PC-9 (cell line): ENCODE measurements around the gene RAB11FIP4.

Experiments used
- EZH2 ChIP-seq: fragments of 200-600 bp; sonication (generic); IDR thresholded peaks from 2 replicates; pipeline ENCODE4 v1.8.0; 2017; ENCODE audit warnings: antibody characterized with exemption, low read depth
- TF ChIP-seq, protein P1 (sequence below): fragments of 200-600 bp; sonication (generic); conservative IDR thresholded peaks from 2 replicates; pipeline ENCODE4 v1.6.1; 2017; ENCODE audit warnings: mixed run types, antibody characterized with exemption, mild to moderate bottlenecking, moderate library complexity

DNA sequence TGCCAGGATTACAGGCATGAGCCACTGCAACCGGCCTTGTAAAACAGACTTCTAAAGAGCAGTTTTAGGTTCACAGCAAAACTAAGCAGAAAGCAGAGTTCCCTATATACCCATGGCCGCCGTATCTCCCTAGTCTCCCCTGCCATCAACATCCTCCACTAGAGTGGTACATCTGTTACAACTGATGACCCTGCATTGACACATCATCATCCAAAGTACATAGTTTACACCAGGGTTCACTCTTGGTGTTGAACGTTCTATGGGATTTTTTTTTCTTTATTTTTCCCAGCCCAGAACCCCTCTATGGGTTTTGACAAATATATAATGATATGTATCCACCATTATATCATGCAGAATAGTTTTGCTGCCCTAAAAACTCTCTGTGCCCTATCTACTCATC, 155.2 kb downstream of the RAB11FIP4 start:
- TF ChIP-seq, protein P1, sequence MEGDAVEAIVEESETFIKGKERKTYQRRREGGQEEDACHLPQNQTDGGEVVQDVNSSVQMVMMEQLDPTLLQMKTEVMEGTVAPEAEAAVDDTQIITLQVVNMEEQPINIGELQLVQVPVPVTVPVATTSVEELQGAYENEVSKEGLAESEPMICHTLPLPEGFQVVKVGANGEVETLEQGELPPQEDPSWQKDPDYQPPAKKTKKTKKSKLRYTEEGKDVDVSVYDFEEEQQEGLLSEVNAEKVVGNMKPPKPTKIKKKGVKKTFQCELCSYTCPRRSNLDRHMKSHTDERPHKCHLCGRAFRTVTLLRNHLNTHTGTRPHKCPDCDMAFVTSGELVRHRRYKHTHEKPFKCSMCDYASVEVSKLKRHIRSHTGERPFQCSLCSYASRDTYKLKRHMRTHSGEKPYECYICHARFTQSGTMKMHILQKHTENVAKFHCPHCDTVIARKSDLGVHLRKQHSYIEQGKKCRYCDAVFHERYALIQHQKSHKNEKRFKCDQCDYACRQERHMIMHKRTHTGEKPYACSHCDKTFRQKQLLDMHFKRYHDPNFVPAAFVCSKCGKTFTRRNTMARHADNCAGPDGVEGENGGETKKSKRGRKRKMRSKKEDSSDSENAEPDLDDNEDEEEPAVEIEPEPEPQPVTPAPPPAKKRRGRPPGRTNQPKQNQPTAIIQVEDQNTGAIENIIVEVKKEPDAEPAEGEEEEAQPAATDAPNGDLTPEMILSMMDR = no peak
- TF ChIP-seq EZH2 = no peak
